DND-41 (cell line): ENCODE data around the gene FRMD3.

Experiments used
- ATAC-seq: fragments of 200-7000 bp; cut with Tn5 transposase; 3 replicates; pipeline ENCODE4 v1.9.1; 2021; ENCODE audit warnings: low read depth; ENCODE audit not compliant: insufficient read depth
- DNase-seq: peaks from one replicate; pipeline ENCODE4 v3.0.0-alpha.2; 2020
- H2AFZ ChIP-seq: 2 replicates; pipeline ENCODE4 v1.6.0; 2012; ENCODE audit warnings: low read depth, low read length
- H3K27ac ChIP-seq: 2 replicates; pipeline ENCODE4 v1.5.1; 2012; ENCODE audit warnings: low read length, inconsistent platforms
- H3K27me3 ChIP-seq: fragments of 200-600 bp; sonication (generic); 2 replicates; pipeline ENCODE4 v1.6.0; 2012; ENCODE audit warnings: low read length, mild to moderate bottlenecking, inconsistent platforms; ENCODE audit not compliant: insufficient read depth, poor library complexity
- H3K36me3 ChIP-seq: 2 replicates; pipeline ENCODE4 v1.5.1; 2012; ENCODE audit warnings: low read length, inconsistent platforms; ENCODE audit not compliant: insufficient read depth
- H3K4me1 ChIP-seq: 2 replicates; pipeline ENCODE4 v1.5.1; 2012; ENCODE audit warnings: mild to moderate bottlenecking, low read length; ENCODE audit not compliant: insufficient read depth
- H3K4me2 ChIP-seq: 2 replicates; pipeline ENCODE4 v1.6.0; 2012; ENCODE audit warnings: mild to moderate bottlenecking, moderate library complexity, low read length, inconsistent platforms; ENCODE audit not compliant: insufficient read depth
- H3K4me3 ChIP-seq, 2 experiments: fragments of 200-600 bp in 1 of 2; shearing (Covaris generic) in 1 of 2; 2 replicates each; pipeline ENCODE4 v1.5.1; 2012 to 2016; ENCODE audit warnings: inconsistent platforms in 2 of 2, low read length in 2 of 2, mild to moderate bottlenecking in 2 of 2, low read depth in 1 of 2, moderate library complexity in 1 of 2
- H3K79me2 ChIP-seq: 2 replicates; pipeline ENCODE4 v1.6.0; 2012; ENCODE audit warnings: low read length, inconsistent platforms; ENCODE audit not compliant: insufficient read depth
- H3K9ac ChIP-seq: 2 replicates; pipeline ENCODE4 v1.6.0; 2012; ENCODE audit warnings: low read depth, mild to moderate bottlenecking, inconsistent platforms, low read length, moderate library complexity
- H3K9me3 ChIP-seq: 2 replicates; pipeline ENCODE4 v1.5.1; 2012; ENCODE audit warnings: low read length, moderate library complexity, mild to moderate bottlenecking, inconsistent platforms; ENCODE audit not compliant: insufficient read depth, severe bottlenecking
- H4K20me1 ChIP-seq: 2 replicates; pipeline ENCODE4 v1.6.0; 2012; ENCODE audit warnings: low read length; ENCODE audit not compliant: insufficient read depth
- CTCF ChIP-seq: IDR thresholded peaks from 2 replicates; pipeline ENCODE4 v1.5.1; 2012; ENCODE audit warnings: borderline replicate concordance, low read length, moderate library complexity, mild to moderate bottlenecking; ENCODE audit not compliant: poor library complexity, severe bottlenecking; ENCODE audit errors: extremely low read depth
- EZH2 ChIP-seq: IDR thresholded peaks from 3 replicates; pipeline ENCODE4 v1.6.1; 2012; ENCODE audit warnings: borderline replicate concordance, low read depth, mild to moderate bottlenecking, moderate library complexity, low read length, inconsistent platforms; ENCODE audit not compliant: severe bottlenecking

Gene FRMD3

GRCh38 chr9:83396342-83396741, 141.9 kb downstream of the FRMD3 start:
- Histone ChIP-seq H3K27me3 (no peaks in the 10 kb centered on the region), H3K4me3 (no peak overlapping the region), H3K36me3 (no peaks in the 10 kb centered on the region), H3K27ac (no peak overlapping the region), H3K4me2 (no peak overlapping the region), H2AFZ (no peak overlapping the region), H4K20me1 (no peaks in the 10 kb centered on the region), H3K79me2 (no peaks in the 10 kb centered on the region), H3K9ac (no peak overlapping the region), H3K4me1 (no peaks in the 10 kb centered on the region), H3K9me3 (no peaks in the 10 kb centered on the region)
- no peak for TF ChIP-seq EZH2
- TF ChIP-seq CTCF = no peak
- DNase-seq = no peak
- ATAC-seq = no peak

GRCh38 chr9:83392228-83392627, 146.0 kb downstream of the FRMD3 start:
- no peak overlapping the region for H3K27ac ChIP-seq
- H2AFZ ChIP-seq = no peak overlapping the region
- H3K4me1 ChIP-seq = no peaks in the 10 kb centered on the region
- no peak for TF ChIP-seq CTCF
- no peak for TF ChIP-seq EZH2
- H3K27me3 ChIP-seq = no peaks in the 10 kb centered on the region
- H3K9me3 ChIP-seq = no peaks in the 10 kb centered on the region
- ATAC-seq (no peak), DNase-seq (no peak)
- no peak overlapping the region for H3K4me2 ChIP-seq
- H3K36me3 ChIP-seq = no peaks in the 10 kb centered on the region
- no peaks in the 10 kb centered on the region for H3K79me2 ChIP-seq
- H4K20me1 ChIP-seq = no peaks in the 10 kb centered on the region
- no peak overlapping the region for H3K4me3 ChIP-seq
- no peak overlapping the region for H3K9ac ChIP-seq

- Histone ChIP-seq H3K4me1 (no peaks in the 10 kb centered on the region), H3K79me2 (no peaks in the 10 kb centered on the region), H3K27ac (no peak overlapping the region), H3K9me3 (no peaks in the 10 kb centered on the region), H2AFZ (no peak overlapping the region), H3K4me3 (no peak overlapping the region), H3K36me3 (no peaks in the 10 kb centered on the region), H3K4me2 (no peak overlapping the region), H3K27me3 (no peaks in the 10 kb centered on the region), H3K9ac (no peak overlapping the region), H4K20me1 (no peaks in the 10 kb centered on the region)
- TF ChIP-seq CTCF (no peak), EZH2 (no peak)
- no peak for ATAC-seq
- DNase-seq = no peak
Observed at GRCh38 chr9:83388346-83388745, 149.9 kb downstream of the FRMD3 start.
